ENCODE results near the gene TNXB.
"Not testable (repeated sequence)": the region's sequence is repeated elsewhere in the genome, so short reads cannot be mapped to it uniquely, and the experiment has no call there.

Gene TNXB

GRCh38 chr6:32085759-32086459 is 23.2 kb downstream of the TNXB start:
- DNase-seq = no peak

GRCh38 chr6:32084780-32085179 is 24.4 kb downstream of the TNXB start:
- DNase-seq = no peak

- no peak for DNase-seq
These were observed 25.0 kb downstream of the TNXB start for GRCh38 chr6:32083812-32084768.

- DNase-seq = no peak
These were observed 26.2 kb downstream of the TNXB start for GRCh38 chr6:32082935-32083334.

- no peak for DNase-seq
These were observed 26.7 kb downstream of the TNXB start for GRCh38 chr6:32082478-32082877.

- peak; percentile 84 for DNase-seq
These were observed 27.8 kb downstream of the TNXB start for GRCh38 chr6:32081168-32081990.

GRCh38 chr6:32079566-32080290 is 29.4 kb downstream of the TNXB start:
- no peak for DNase-seq

- peak; percentile 64 for DNase-seq
These were observed 32.8 kb downstream of the TNXB start for GRCh38 chr6:32076321-32076809.

GRCh38 chr6:32075781-32076180 is 33.4 kb downstream of the TNXB start:
- peak; percentile 47 for DNase-seq

GRCh38 chr6:32074996-32075532 is 34.1 kb downstream of the TNXB start:
- no peak for DNase-seq

- no peak for DNase-seq
These were observed 35.5 kb downstream of the TNXB start for GRCh38 chr6:32073613-32074012.

GRCh38 chr6:32073101-32073500 is 36.0 kb downstream of the TNXB start:
- DNase-seq = no peak

- DNase-seq = peak; percentile 85
These were observed 38.2 kb downstream of the TNXB start for GRCh38 chr6:32070814-32071543.

GRCh38 chr6:32069878-32070515 is 39.1 kb downstream of the TNXB start:
- DNase-seq = no peak

- DNase-seq = no peak
These were observed 39.7 kb downstream of the TNXB start for GRCh38 chr6:32069460-32069859.

GRCh38 chr6:32068867-32069266 is 40.3 kb downstream of the TNXB start:
- no peak for DNase-seq

GRCh38 chr6:32068315-32068714 is 40.8 kb downstream of the TNXB start:
- not testable (repeated sequence) for DNase-seq

GRCh38 chr6:32067521-32067920 is 41.6 kb downstream of the TNXB start:
- not testable (repeated sequence) for DNase-seq

GRCh38 chr6:32064706-32065105 is 44.4 kb downstream of the TNXB start:
- no peak for DNase-seq

- DNase-seq = no peak
These were observed 48.0 kb downstream of the TNXB start for GRCh38 chr6:32060966-32061655.

Data from right forelimb (tissue), 1 donor.